Sigmoid colon (tissue), 7 donors: Measurements from ENCODE around the gene PDE4D. TPM values are rescaled to one million over a fixed set of nuclear protein-coding genes. Genes with fewer than 3 reads are reported as not detected.
A peak's percentile ranks its signal among the peaks of the same experiment; 100 is the strongest.

Source experiments
- DNase-seq: peaks from one replicate; pipeline ENCODE4 v3.0.0-alpha.2; 2019
- H3K27ac ChIP-seq, 4 donors: fragments of 200-600 bp; sonication (generic); one replicate each; pipeline ENCODE4 v1.5.1; 2016 to 2019; ENCODE audit warnings: mild to moderate bottlenecking in 1 of 4
- H3K27me3 ChIP-seq, 3 donors: fragments of 200-600 bp; sonication (generic); one replicate each; pipeline ENCODE4 v1.5.1; 2019; ENCODE audit warnings: mild to moderate bottlenecking in 1 of 3
- H3K36me3 ChIP-seq, 4 donors: fragments of 200-600 bp; sonication (generic); one replicate each; pipeline ENCODE4 v1.5.1; 2016 to 2019
- H3K4me1 ChIP-seq, 4 donors: fragments of 200-600 bp; sonication (generic); one replicate each; pipeline ENCODE4 v1.5.1; 2017 to 2019
- H3K4me3 ChIP-seq, 4 donors: fragments of 200-600 bp; sonication (generic); one replicate each; pipeline ENCODE4 v1.5.1; 2017 to 2019; ENCODE audit warnings: mild to moderate bottlenecking in 2 of 4, moderate library complexity in 1 of 4
- H3K9me3 ChIP-seq, 4 donors: fragments of 200-600 bp in 3 of 4; sonication (generic) in 3 of 4; one replicate each; pipeline versions ENCODE4 v1.5.1 to v1.6.1; 2013 to 2019
- CTCF ChIP-seq, 4 experiments: fragments of 450-650 bp in 3 of 4; fragments of 200-600 bp in 1 of 4; IDR thresholded peaks; one replicate each; pipeline ENCODE4 v1.5.1; 2016 to 2019; ENCODE audit warnings: antibody characterized with exemption in 4 of 4, mild to moderate bottlenecking in 3 of 4, moderate library complexity in 2 of 4
- EP300 ChIP-seq, 4 donors: sonication (generic); formaldehyde crosslinking; IDR thresholded peaks; one replicate each; pipeline ENCODE4 v1.6.1; 2017; ENCODE audit warnings: antibody characterized with exemption in 4 of 4
- POLR2A ChIP-seq, 2 donors: fragments of 450-650 bp; IDR thresholded peaks; one replicate each; pipeline ENCODE4 v1.6.1; 2016; ENCODE audit warnings: antibody characterized with exemption in 2 of 2, mild to moderate bottlenecking in 2 of 2, moderate library complexity in 2 of 2
- POLR2AphosphoS5 ChIP-seq, 4 donors: sonication (generic); formaldehyde crosslinking; IDR thresholded peaks; one replicate each; pipeline ENCODE4 v1.6.1; 2017; ENCODE audit warnings: antibody characterized with exemption in 4 of 4
- WGBS, 2 donors: extraction: QIAGEN DNeasy Blood & Tissue Kit; methylation state at CpG; one replicate each; pipeline ENCODE4 v1.1.7; 2013; 5-methylcytosine and 5-hydroxymethylcytosine counted together
- intact Hi-C: fragments of 100-400 bp; cut with DNase I; formaldehyde crosslinking; loops from one replicate; pipeline ENCODE4 v1.15.1; 2023
- polyA plus RNA-seq, 3 donors: library from polyadenylated mRNA; stranded (reverse); fragments of 200-250 nt; gene quantifications; one replicate each; pipeline ENCODE4 v1.2.3, GENCODE V29; 2013
- total RNA-seq, 4 donors: library from RNA; depleted of rRNA; stranded (reverse); fragments of >200 nt; gene quantifications; one replicate each; pipeline ENCODE4 v1.1.0, GENCODE V29; 2016
- donor health status: healthy with polysubstance abuse.
- donor health status: Bipolar disorder and iron deficiency.
- donor health status: healthy.

PDE4D gene
- total and polyA plus RNA-seq, 7 donors, result 6.0 to 289 (median 169) TPM

GRCh38 chr5:59351076-59351794 lies 542.3 kb downstream of the PDE4D start:
- no peaks in the 10 kb centered on the region for H3K27me3 ChIP-seq
- peaks cover 0 to 98% (median 64%) of the 10 kb centered on the region in 4 donors for H3K4me1 ChIP-seq
- peak overlapping the region in 2 of 4 donors; percentile 8 to 12 for H3K4me3 ChIP-seq
- peak overlapping the region; percentile 63 to 86 (median 75) for H3K27ac ChIP-seq
- H3K36me3 ChIP-seq, result no peaks in the 10 kb centered on the region
- WGBS, 2 donors, result 59 to 62% methylated on average over 4 of the region's 4 CpGs
- DNase-seq, result peak; percentile 75
- intact Hi-C loops, result no loop called here
- TF ChIP-seq EP300 (IDR thresholded peaks at IDR 0.05), result peak in 2 of 4 donors; percentile 23 to 77
- TF ChIP-seq POLR2AphosphoS5 (IDR thresholded peaks at IDR 0.05), result peak; percentile 38 to 77 (median 76)
- peak in 2 of 4 experiments; percentile 13 to 32 for TF ChIP-seq CTCF (IDR thresholded peaks at IDR 0.05)
- TF ChIP-seq POLR2A (IDR thresholded peaks at IDR 0.05), result no peak
- H3K9me3 ChIP-seq, result no peaks in the 10 kb centered on the region

GRCh38 chr5:59348189-59348588 lies 545.3 kb downstream of the PDE4D start:
- Histone ChIP-seq H3K27me3 (no peaks in the 10 kb centered on the region), H3K4me3 (no peak overlapping the region), H3K9me3 (no peaks in the 10 kb centered on the region), H3K27ac (peak overlapping the region in 2 of 4 donors; percentile 79 to 86), H3K36me3 (no peaks in the 10 kb centered on the region), H3K4me1 (peaks cover 0 to 81% (median 56%) of the 10 kb centered on the region in 4 donors)
- intact Hi-C loops, result no loop called here
- no peak for TF ChIP-seq POLR2A (IDR thresholded peaks at IDR 0.05)
- no peak for TF ChIP-seq CTCF (IDR thresholded peaks at IDR 0.05)
- TF ChIP-seq POLR2AphosphoS5 (IDR thresholded peaks at IDR 0.05), result no peak
- no peak for TF ChIP-seq EP300 (IDR thresholded peaks at IDR 0.05)
- no peak for DNase-seq

- 71 to 96% methylated on average over 1 of the region's 1 CpG for WGBS, 2 donors
- intact Hi-C loops, result no loop called here
- Histone ChIP-seq H3K4me1 (peaks cover 0 to 69% (median 47%) of the 10 kb centered on the region in 4 donors), H3K36me3 (no peaks in the 10 kb centered on the region), H3K9me3 (no peaks in the 10 kb centered on the region), H3K27ac (peak overlapping the region in 3 of 4 donors; percentile 64 to 86 (median 79)), H3K4me3 (no peak overlapping the region), H3K27me3 (no peaks in the 10 kb centered on the region)
- DNase-seq, result no peak
- TF ChIP-seq CTCF (IDR thresholded peaks at IDR 0.05), result no peak
- TF ChIP-seq POLR2AphosphoS5 (IDR thresholded peaks at IDR 0.05), result peak; percentile 60 to 81 (median 74)
- no peak for TF ChIP-seq POLR2A (IDR thresholded peaks at IDR 0.05)
- peak; percentile 63 to 91 (median 85) for TF ChIP-seq EP300 (IDR thresholded peaks at IDR 0.05)
Measured at GRCh38 chr5:59346982-59347381, 546.5 kb downstream of the PDE4D start.

- H3K27me3 ChIP-seq, result no peaks in the 10 kb centered on the region
- H3K27ac ChIP-seq, result peak overlapping the region in 3 of 4 donors; percentile 64 to 86 (median 79)
- H3K4me3 ChIP-seq, result no peak overlapping the region
- TF ChIP-seq POLR2A (IDR thresholded peaks at IDR 0.05), result no peak
- TF ChIP-seq CTCF (IDR thresholded peaks at IDR 0.05), result no peak
- TF ChIP-seq POLR2AphosphoS5 (IDR thresholded peaks at IDR 0.05), result no peak
- no peak for TF ChIP-seq EP300 (IDR thresholded peaks at IDR 0.05)
- H3K4me1 ChIP-seq, result peaks cover 0 to 65% (median 43%) of the 10 kb centered on the region in 4 donors
- WGBS, 2 donors, result 83 to 89% methylated on average over 7 of the region's 7 CpGs
- H3K9me3 ChIP-seq, result no peaks in the 10 kb centered on the region
- H3K36me3 ChIP-seq, result no peaks in the 10 kb centered on the region
- no peak for DNase-seq
- intact Hi-C loops, result no loop called here
Measured at GRCh38 chr5:59346514-59346913, 547.0 kb downstream of the PDE4D start.
